Type B pancreatic cell (in vitro differentiated cells): ENCODE results near the gene PDS5A. TPM values are rescaled to one million over a fixed set of nuclear protein-coding genes. Genes with fewer than 3 reads are reported as not detected.

ENCODE experiments used
- DNase-seq: peaks from one replicate; pipeline ENCODE4 v3.0.0; 2021; ENCODE audit warnings: mixed read lengths; ENCODE audit not compliant: unreplicated experiment; ENCODE audit errors: extremely low spot score
- H3K27ac Mint-ChIP-seq: 2 replicates; pipeline ENCODE4 v1.8.0; 2021; ENCODE audit warnings: mild to moderate bottlenecking, mixed read lengths
- H3K27me3 Mint-ChIP-seq: 2 replicates; pipeline ENCODE4 v1.8.0; 2021; ENCODE audit warnings: mixed read lengths
- H3K36me3 Mint-ChIP-seq: 2 replicates; pipeline ENCODE4 v1.8.0; 2021; ENCODE audit warnings: mixed read lengths
- H3K4me1 Mint-ChIP-seq: one replicate; pipeline ENCODE4 v1.8.0; 2021; ENCODE audit warnings: mixed read lengths; ENCODE audit not compliant: unreplicated experiment
- H3K4me3 Mint-ChIP-seq: 2 replicates; pipeline ENCODE4 v1.8.0; 2021; ENCODE audit warnings: mild to moderate bottlenecking, mixed read lengths
- H3K9me3 Mint-ChIP-seq: 2 replicates; pipeline ENCODE4 v1.8.0; 2021; ENCODE audit warnings: mixed read lengths
- total RNA-seq: library from RNA; stranded (reverse); gene quantifications from 2 replicates; pipeline ENCODE4 v1.2.1, GENCODE V29; 2021; ENCODE audit warnings: low replicate concordance
- TF ChIP-seq, protein P1 (sequence below): fragments of 200-600 bp; sonication (generic); conservative IDR thresholded peaks from 2 replicates; pipeline ENCODE4 v1.5.0; 2021; ENCODE audit warnings: antibody characterized with exemption, mild to moderate bottlenecking

The PDS5A gene
- total RNA-seq, 1 donor from 2014 or later: 73.3 TPM

DNA sequence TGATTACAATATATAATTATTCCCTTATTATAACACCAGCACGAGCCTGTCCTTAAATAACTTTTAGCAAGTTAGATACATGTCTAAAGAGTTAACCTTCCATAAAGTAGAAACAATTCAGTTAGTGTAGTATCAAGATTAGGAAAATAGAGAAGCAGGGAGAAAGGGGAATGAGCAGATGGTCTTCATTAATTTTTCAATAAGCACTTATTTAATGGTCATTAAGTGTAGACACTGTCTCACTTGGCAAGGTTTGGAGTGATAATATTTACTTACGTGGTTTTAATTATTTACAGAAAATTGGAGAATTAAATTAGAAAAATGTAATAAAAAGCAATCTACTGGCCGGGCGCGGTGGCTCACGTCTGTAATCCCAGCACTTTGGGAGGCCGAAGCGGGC, 99.7 kb downstream of the PDS5A start:
- Mint-ChIP-seq H3K4me1 (no peaks in the 10 kb centered on the region), H3K9me3 (no peaks in the 10 kb centered on the region), H3K27ac (no peak overlapping the region), H3K36me3 (peaks cover 21% of the 10 kb centered on the region), H3K4me3 (no peak overlapping the region), H3K27me3 (no peaks in the 10 kb centered on the region)
- DNase-seq: no peak
- TF ChIP-seq, protein P1, sequence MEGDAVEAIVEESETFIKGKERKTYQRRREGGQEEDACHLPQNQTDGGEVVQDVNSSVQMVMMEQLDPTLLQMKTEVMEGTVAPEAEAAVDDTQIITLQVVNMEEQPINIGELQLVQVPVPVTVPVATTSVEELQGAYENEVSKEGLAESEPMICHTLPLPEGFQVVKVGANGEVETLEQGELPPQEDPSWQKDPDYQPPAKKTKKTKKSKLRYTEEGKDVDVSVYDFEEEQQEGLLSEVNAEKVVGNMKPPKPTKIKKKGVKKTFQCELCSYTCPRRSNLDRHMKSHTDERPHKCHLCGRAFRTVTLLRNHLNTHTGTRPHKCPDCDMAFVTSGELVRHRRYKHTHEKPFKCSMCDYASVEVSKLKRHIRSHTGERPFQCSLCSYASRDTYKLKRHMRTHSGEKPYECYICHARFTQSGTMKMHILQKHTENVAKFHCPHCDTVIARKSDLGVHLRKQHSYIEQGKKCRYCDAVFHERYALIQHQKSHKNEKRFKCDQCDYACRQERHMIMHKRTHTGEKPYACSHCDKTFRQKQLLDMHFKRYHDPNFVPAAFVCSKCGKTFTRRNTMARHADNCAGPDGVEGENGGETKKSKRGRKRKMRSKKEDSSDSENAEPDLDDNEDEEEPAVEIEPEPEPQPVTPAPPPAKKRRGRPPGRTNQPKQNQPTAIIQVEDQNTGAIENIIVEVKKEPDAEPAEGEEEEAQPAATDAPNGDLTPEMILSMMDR: no peak

DNA sequence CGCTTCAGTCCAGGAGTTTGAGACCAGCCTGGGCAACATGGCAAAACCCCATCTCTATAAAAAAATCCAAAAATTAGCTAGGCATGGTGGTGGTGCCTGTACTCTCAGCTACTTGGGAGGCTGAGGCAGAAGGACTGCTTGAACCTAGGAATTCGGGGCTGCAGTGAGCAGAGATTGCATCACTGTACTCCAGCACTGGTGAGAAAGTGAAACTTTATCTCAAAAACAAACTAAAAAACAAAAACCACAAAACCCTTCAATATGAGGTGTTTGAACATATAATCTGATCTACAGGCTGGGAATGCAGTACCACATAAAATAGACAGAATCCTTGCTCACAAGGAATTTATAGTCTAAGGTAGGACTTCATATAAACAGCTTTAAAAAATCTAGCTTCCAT, 103.9 kb downstream of the PDS5A start:
- H3K4me1 Mint-ChIP-seq: no peaks in the 10 kb centered on the region
- DNase-seq: no peak
- no peaks in the 10 kb centered on the region for H3K9me3 Mint-ChIP-seq
- H3K27ac Mint-ChIP-seq: no peak overlapping the region
- H3K4me3 Mint-ChIP-seq: no peak overlapping the region
- no peaks in the 10 kb centered on the region for H3K27me3 Mint-ChIP-seq
- peaks cover 20% of the 10 kb centered on the region for H3K36me3 Mint-ChIP-seq
- TF ChIP-seq, protein P1: no peak

DNA sequence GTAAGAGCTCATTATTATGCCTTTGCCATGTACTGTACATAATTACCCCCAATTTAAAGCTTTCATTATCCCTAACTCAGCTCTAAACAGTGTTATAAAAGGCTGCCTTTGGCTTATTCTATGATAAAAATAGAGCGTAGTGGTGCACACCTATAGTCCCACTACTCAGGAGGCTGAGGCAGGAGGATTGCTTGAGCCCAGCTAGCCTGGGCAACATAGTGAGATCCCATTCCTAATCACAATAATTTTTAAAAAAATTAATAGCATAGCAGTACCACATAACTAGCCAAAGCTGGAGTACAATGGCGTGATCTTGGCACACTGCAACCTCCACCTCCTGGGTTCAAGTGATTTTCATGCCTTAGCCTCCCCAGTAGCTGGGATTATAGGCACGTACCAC, 112.4 kb downstream of the PDS5A start:
- TF ChIP-seq, protein P1: no peak
- Mint-ChIP-seq H3K4me1 (no peaks in the 10 kb centered on the region), H3K27me3 (no peaks in the 10 kb centered on the region), H3K4me3 (no peak overlapping the region), H3K9me3 (no peaks in the 10 kb centered on the region), H3K36me3 (peaks cover 20% of the 10 kb centered on the region), H3K27ac (no peak overlapping the region)
- no peak for DNase-seq

DNA sequence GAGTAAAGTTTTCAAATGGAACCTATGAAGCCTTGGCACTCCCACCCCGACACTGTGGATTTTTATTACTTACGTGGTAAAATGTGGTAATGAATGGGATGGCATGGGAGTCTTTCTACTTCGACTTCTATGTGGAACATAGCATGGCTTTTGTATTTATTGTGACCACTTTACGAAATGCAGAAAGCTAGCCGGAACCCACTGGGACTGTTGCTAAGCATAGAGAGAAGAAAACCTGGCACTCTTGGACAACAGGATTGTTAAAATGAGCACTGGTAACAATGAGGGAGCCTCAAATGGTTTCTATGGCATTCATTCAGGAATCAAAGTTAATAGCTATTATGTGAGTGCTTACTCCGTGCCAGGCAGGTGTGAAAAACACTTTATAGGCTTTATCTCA, 113.3 kb downstream of the PDS5A start:
- H3K4me3 Mint-ChIP-seq: no peak overlapping the region

DNA sequence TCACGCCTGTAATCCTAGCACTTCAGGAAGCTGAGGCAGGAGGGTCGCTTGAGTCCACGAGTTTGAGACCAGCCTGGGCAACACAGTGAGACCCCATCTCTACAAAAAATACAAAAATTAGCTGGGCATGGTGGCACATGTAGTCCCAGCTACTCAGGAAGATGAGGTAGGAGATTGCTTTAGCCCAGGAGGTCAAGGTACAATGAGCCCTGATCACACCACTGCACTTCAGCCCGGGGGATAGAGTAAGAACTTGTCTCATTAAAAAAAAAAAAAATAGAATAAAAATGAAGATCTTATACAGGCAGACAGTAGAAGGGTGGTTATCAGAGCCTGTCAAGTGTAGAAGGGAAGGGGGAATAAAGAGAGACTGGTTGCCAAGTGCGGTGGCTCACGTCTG, 116.9 kb downstream of the PDS5A start:
- no peak overlapping the region for H3K27ac Mint-ChIP-seq
- no peaks in the 10 kb centered on the region for H3K27me3 Mint-ChIP-seq
- no peak for DNase-seq
- TF ChIP-seq, protein P1: no peak
- H3K9me3 Mint-ChIP-seq: no peaks in the 10 kb centered on the region
- peaks cover 34% of the 10 kb centered on the region for H3K36me3 Mint-ChIP-seq
- no peaks in the 10 kb centered on the region for H3K4me1 Mint-ChIP-seq
- no peak overlapping the region for H3K4me3 Mint-ChIP-seq

More for the DNA sequence above, 113.3 kb downstream of the PDS5A start:
- TF ChIP-seq, protein P1: no peak
- no peaks in the 10 kb centered on the region for H3K27me3 Mint-ChIP-seq
- peaks cover 27% of the 10 kb centered on the region for H3K36me3 Mint-ChIP-seq
- H3K9me3 Mint-ChIP-seq: no peaks in the 10 kb centered on the region
- no peak for DNase-seq
- no peak overlapping the region for H3K27ac Mint-ChIP-seq
- H3K4me1 Mint-ChIP-seq: no peaks in the 10 kb centered on the region

DNA sequence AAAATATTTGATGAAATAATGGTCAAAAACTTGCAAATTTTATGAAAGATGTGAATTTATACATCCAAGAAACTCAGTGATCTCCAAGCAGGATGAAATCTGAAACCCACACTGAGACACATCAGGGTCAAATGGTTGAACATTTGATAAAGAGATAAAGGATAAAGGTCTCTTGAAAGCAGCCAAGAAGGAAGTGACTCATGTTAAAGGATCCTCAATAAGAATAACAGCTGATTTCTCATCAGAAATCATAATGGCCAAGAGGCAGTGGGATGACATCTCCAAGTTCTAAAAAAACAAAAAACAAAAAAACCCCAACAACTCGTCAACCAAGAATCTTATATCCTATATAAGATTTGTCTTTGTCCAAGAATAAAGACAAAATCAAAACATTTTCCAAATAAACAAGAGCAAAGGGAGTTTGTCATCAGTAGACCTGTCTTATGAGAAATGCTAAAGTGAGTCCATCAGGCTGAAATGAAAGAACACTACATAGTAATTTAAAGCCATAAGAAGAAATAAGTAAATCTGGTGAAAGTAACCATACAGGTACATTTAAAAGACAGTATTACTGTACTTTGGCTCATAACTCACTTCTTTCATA, 121.7 kb downstream of the PDS5A start:
- TF ChIP-seq, protein P1: no peak
- Mint-ChIP-seq H3K9me3 (no peaks in the 10 kb centered on the region), H3K4me1 (no peaks in the 10 kb centered on the region), H3K27me3 (no peaks in the 10 kb centered on the region), H3K36me3 (peaks cover 46% of the 10 kb centered on the region), H3K27ac (no peak overlapping the region), H3K4me3 (no peak overlapping the region)
- no peak for DNase-seq
